Islet of Langerhans (tissue), 1 donor: ENCODE data around the gene ARID5A.
"Not testable (repeated sequence)": the region's sequence is repeated elsewhere in the genome, so short reads cannot be mapped to it uniquely, and the experiment has no call there.

ENCODE experiments used
- FAIRE-seq: peaks from one replicate; lab custom pipeline; 2011; peaks lifted over from hg19 to GRCh38; lab: Jason Lieb, UNC

The ARID5A gene

GRCh38 chr2:96541398-96542152 lies 5.0 kb downstream of the ARID5A start:
- FAIRE-seq, result no peak

DNA sequence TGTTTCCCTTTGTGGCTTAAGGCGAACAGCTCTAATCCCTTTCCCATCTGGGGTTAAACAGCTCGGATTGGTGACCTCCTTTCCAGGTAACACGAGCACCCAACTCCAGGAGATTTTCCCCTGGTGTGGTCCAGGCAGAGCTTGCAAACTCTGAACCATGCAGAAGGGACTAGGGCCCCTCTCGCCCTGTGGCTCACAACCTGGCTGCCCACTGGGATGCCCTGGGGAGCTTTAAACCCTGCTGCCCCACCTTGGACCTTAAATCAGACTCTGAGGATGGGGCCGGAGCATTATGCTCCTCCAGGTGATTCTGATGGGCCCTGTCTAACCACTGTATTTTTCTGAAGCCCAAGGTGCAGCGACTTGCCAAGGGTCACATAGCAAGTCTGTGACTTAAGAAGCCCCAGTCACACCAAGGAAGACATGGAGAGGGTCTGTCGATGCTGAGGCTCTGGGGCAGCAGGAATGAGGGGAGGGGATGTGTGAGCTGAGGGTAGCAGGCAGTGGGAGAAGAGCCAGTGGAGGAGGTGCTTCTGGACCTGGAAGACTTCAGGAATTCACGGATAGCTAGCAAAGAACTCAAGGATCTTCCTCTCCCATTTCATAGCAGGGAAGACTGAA lies 5.9 kb downstream of the ARID5A start:
- FAIRE-seq, result no peak

DNA sequence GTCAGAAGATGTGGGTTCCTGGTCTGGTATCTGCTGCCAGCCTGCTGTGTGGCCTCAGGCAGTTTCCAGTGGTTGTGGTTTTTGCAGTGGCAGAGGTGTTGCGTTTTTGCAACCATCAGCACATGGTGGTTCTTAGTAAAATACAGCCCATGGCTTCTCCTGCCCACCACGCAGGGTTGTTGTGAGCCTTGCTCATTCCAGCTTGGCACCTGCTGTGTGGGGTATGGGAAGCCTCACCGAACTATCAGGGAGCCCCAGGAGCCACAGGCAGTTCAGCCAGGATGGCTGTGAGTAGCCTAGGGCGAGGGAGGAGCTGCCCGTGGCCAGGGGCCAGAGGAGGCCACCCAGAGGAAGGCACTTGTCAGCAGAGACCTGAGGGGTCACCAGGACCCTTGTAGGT lies 9.8 kb downstream of the ARID5A start:
- FAIRE-seq, result no peak

DNA sequence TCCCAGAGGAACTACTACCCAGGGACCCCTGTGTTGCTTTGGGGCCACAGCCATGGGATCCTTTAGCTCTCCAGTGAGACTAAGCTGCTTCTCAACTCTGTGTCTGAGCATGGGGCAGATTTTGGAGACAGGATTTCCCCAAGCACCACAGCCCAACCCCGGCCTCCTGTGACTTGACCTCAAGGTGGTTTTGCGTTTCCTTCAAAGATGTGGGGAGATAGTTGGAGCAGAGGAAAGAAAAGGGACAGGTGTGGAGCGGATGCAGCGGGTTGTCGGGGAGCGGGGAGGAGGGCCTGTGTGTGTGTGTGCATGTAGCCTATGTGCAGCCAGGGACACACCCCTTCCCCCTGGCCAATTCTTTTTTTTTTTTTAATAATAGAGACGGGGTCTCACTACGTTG lies 10.2 kb downstream of the ARID5A start:
- no peak for FAIRE-seq

- no peak for FAIRE-seq
Observed at GRCh38 chr2:96547203-96547641, 10.7 kb downstream of the ARID5A start.

DNA sequence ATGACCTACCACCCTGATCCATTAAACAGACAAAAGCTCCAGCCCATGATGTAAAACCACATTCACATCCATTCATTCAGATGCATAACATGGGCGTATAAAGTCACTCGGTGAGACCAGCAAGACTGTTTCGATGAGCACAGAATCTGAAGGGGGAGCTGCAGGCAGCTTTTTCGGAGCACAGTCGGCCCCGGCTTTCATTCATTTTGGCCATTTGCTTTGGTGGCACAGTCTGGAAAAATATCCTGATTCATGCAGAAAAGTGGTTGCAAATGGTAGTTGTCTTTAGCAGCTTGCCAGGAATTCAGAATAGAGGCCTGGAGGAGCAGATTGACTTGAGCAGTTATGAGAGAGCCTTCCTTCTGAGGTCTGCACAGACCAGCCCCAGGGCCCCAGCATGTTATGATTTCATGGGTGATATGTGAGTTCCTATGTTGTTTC lies 11.2 kb downstream of the ARID5A start:
- no peak for FAIRE-seq

DNA sequence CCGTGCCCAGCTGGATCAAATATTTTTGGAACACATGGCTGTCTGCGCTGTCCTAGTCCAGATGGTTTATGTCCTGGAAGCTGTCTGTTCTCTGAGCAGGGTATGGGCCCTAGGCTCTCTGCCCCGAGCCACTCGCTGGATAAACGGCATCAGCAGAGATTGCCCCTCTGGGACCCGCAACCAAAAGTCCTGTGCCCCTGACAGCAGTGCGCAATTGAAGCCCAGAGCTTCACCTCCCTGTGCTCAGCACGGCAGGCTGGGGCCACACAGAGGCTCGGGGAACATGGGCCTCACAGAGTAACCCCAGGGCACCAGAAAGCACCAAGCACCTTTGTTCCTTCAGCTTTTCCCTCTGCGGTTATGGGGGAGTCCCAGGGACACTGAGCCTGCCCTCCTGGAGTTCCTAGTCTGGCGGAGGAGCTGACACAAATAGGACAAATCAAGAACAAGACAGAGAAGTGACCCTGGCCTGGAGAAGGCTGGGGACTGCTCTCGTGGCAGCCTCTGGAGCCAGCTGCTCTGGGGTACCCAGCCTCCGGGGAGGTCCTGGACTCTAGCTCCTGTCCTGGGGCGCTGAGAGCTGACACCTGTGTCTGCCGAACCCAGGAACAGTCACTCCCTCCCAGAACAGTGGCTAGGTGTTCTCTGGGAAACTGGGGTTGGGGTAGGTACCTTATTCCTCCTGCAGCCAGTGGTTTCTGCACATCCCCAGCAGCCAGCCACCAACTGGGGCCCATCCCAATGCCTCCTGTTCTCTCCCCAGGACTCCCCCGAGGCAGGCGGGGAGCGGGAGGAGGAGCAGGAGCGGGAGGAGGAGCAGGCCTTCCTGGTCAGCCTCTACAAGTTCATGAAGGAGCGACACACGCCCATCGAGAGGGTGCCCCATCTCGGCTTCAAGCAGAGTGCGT lies 12.3 kb downstream of the ARID5A start:
- FAIRE-seq, result no peak

DNA sequence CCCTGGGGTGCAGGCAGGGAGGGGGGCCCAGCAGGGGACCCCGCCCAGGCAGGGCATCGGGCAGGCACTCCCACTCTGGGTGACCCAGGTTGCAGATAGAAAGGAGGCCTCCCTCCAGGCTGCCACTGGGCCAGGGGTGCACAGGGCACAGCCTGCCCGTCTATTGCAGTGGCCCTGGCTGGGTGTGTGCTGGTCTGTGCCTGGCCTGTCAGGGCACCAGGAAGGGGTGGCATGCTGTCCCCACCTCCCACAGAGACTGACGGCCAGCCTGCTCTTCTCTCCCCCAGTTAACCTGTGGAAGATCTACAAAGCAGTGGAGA lies 12.9 kb downstream of the ARID5A start:
- no peak for FAIRE-seq

GRCh38 chr2:96549967-96550786 lies 13.6 kb downstream of the ARID5A start:
- FAIRE-seq, result no peak

- FAIRE-seq, result no peak
Observed at GRCh38 chr2:96550787-96551604, 14.4 kb downstream of the ARID5A start.

GRCh38 chr2:96551605-96552314 lies 15.2 kb downstream of the ARID5A start:
- no peak for FAIRE-seq

DNA sequence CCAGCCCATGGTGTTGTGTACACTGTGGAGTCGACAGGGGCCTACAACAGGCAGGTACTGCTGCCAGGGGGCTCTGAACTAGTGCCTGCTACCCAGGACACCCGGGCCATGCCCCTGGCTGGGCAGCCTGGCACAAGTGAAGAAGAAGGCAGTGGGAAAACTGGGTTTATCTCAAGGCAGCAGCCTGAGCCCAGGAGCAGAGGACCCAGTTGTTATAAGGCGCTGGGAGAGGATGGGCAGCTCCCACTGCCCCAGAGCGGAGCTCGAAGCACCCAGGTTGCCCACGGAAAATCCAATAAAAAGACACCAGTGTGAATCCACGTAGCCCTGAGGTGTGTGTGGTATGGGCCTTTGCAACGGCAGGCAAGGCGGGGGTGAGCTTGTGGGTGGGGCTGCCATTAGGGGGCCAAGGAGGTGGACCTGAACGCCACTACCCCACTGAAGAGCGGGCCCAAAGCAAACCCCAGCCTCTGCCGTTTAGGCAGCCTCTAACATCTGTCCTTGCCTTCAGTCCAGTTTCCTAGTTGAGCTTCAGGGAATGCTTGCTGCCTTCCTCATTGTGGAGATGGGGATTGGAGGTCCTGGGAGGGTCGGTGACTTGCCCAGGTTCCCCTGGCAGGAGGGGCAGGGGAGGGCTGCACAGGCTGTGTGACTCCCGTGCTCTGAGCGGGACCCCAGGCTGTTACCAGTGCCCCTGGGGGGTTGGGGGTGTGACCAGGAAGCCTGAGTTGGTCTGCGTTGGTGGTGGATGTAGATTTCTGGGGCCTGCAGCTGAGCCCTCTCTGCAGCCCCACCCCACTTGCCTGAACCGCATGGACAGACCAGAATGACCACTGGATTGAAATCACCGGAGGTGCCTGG lies 16.0 kb downstream of the ARID5A start:
- no peak for FAIRE-seq

DNA sequence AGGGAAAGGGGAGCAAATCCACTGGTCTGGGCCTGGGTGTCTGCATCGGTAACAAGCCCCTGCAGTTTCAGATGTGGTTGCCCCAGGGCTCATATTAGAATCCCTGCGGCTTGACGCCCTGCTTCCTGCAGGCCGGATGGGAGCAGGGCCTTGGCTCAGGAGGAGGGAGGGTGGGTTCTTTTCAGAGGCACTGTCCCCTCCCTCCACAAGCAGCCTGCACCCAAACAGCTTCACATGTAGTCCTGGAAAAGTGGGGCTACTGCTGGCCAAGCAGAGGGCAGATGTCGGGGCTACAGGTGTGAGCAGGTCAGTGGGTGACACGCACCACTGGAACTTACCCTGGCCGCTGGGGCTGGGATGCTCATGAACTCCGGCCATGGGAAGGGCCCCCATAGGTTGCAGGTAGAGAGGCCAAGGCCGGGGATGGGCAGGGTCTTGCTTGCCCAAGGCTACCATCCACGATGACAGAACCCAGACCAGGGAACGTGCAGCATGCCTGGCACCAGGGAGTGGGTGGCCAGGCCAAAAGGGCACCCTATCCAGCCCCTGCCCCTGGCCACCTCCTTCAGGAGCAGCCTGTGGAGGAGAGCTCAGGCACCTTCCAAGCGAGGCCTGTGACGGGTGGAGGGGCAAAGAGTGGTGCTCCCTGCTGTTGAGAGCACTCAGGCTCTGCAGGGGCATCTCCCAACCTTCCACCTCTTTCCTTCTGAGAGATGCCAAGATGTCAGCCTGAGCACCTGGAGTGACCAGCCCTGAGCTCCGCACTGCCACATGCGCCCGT lies 16.8 kb downstream of the ARID5A start:
- FAIRE-seq, result no peak

- not testable (repeated sequence) for FAIRE-seq
Observed at GRCh38 chr2:96553957-96554292, 17.4 kb downstream of the ARID5A start.

DNA sequence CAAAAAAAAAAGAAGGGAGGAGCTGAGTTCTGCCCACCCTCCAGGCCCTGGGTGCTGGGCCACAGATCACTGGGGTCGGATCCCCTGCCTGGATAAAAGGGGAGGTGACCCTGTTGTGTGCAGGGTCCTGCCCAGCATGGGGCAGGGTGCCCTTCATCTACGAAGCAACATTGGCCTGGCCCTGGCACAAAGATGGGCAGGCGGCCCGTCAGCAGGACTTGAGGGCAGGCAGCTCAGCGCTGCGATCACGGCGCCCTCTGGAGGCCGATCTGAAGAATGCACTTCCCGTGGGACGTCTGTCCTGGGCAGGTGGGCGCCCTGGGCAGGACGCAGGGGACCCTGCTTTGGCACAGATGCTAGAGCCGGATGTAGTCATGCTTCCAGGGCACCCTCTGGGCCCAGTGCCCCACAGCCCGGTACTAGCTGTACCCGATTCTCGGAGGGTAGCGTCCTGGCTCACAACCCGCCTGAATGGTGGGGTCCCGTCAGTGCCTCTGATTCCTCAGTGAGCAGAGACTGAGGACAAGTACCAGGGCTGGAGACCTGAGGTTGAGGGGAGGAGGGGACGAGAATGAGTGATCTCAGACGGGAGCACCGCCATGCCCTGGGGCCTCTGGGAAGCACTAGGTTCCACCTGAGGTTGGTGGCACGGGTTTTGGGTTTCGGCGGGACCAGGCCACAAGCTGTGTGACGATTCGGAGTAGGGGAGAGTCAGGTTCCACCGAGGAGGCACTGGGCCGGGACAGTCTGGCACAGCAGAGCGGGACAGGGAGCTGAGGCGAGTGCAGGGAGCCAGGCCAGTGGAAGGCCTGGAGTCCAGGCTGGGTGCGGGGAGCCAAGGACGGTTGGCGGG lies 18.0 kb downstream of the ARID5A start:
- FAIRE-seq, result no peak

DNA sequence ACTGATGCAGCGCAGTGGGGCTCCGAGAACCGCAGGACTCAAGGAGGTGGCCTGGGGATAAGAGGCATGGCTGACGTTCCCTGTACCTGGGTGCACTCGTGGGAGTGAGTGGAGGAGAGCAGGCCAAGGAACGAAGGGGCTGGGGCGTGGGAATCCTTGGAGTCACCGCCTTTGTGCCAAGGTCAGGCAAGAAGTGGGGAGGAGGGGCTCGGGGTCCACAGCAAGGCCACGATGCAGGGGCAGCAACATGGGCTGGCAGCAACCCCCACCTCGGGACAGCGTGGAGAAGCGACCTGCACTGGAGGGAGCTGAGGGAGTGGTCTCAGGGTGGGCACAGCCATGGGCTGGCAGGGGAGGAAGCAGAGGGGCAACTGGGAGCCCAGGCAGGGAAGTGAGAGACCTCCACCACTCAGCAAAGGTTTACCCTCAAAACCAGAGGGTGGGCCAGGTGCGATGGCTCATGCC lies 18.6 kb downstream of the ARID5A start:
- no peak for FAIRE-seq

DNA sequence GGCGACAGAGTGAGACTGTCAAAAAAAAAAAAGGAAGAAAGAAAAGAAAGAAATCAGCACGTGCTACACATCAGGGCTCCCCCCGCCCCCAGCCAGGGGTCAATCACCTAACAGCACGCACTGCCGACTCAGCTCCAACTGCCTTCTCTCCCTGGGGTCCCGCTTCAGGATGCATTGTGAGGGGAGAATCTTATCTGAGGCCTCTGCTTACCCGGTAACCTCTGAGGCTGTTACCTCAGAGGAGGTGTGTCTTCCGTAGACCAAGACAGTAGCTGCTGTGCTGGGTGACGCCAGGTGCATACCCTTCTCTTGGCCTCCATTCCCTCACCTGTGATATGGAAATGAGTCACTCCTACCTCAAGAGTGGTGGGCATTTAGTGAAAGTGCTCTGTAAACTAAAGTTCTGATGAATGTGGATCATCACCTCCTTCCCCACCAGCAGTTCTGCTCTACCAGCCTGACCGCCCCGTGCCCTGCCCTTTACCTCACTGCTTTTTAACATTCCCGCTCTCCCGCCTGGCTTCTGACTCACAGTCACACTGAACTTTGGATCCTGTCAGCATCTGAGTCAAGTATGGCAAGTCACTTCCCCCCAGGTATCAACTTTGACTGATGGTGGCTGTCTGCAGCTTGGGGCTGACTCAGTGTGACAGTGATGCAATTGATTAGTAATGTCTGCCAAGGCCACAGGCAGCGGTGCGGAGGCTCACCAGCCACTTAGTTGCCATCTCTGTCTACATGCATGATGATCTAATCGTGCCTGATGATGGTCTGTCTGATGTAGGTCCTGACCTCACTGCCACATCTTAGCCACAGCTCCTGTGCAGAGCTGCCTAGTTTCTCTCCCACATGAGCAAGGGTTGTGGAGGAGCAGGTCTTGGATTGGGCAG lies 20.1 kb downstream of the ARID5A start:
- no peak for FAIRE-seq
